ENCODE results near the gene TRPM5.

TRPM5 gene

DNA sequence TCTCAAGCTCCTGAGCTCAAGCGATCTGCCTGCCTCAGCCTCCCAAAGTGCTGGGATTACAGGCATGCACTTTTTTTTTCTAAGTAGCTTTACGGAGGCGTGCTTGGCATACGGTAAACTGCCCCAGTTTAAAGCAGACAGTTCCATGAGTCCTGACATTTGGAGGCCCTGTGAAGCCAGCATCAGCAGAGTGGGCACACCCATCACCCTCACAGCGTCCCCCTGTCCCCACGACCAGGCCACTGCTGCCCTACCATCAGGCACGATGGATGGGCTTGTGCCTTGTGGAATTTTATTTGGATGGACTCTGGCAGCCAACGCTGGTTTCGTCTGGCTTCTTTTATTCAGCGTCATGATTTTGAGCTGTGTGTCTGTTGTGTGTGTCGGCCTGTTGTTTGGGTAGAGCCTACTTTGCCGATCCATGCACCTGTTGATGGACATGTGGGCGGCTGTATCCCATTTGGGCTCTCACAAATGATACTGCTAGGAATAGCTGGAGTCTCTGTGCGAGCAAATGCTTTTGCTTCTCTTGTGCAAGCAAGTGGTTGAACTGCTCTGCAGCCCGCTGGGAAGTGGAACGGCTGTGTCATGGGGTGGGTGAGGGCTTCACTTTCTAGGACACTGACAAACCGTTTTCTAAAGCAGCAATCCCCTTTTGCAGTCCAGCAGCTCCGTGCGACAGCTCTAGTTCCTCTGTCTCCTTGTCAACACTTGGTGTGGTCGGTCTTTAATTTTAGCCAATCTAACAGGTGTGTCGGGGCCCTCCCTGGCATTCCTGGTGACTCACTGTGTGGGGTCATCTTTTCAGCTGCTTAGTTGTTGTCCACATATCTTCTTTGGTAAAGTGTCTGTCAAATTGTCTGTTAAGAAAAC is 24.3 kb upstream of the TRPM5 start:
- DNase-seq: no peak

GRCh38 chr11:2467695-2468055 is 23.4 kb upstream of the TRPM5 start:
- no peak for DNase-seq

DNA sequence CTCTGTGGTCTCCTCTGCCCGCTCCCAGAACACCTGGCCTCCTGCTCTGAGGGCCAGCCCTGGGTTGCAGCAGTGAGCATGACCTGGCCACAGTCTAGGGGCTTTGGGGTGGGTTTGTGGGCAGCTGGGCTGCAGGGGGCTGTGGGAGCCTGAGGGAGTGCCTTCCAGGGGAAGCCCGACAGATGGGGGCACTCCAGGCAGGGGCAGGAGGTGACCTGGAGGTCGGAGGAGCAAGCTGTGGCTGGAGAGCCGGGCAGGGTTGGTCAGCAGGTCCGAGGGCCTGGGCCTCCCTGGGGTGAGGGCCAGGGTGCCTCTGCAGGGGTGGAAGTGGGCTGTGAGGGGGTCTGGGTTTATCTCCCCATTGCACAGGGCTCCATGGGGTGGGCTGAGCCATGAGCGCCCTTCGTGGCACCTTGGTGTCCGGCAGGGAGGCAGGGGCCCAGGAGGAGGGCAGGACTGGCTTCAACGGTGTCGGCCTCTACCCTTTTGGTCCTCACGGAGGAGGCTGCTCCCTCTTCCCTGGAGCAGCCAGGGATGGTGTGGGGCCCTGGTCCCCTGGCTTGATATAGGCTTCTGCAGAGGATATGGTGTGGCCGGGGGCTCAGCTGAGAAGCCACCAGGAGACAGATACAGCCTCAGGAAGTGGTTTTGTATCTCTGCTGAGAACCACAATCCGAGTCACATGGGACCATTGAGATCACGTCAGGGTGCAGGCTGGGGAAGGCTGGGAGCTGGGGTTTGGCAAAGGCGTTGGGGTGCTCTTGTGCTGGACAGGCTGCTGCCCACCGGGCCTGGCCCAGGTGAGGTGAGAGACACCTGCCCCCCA is 22.8 kb upstream of the TRPM5 start:
- no peak for DNase-seq

- no peak for DNase-seq
Measured at GRCh38 chr11:2466069-2466801, 21.9 kb upstream of the TRPM5 start.

GRCh38 chr11:2465202-2466068 is 21.1 kb upstream of the TRPM5 start:
- no peak for DNase-seq

DNA sequence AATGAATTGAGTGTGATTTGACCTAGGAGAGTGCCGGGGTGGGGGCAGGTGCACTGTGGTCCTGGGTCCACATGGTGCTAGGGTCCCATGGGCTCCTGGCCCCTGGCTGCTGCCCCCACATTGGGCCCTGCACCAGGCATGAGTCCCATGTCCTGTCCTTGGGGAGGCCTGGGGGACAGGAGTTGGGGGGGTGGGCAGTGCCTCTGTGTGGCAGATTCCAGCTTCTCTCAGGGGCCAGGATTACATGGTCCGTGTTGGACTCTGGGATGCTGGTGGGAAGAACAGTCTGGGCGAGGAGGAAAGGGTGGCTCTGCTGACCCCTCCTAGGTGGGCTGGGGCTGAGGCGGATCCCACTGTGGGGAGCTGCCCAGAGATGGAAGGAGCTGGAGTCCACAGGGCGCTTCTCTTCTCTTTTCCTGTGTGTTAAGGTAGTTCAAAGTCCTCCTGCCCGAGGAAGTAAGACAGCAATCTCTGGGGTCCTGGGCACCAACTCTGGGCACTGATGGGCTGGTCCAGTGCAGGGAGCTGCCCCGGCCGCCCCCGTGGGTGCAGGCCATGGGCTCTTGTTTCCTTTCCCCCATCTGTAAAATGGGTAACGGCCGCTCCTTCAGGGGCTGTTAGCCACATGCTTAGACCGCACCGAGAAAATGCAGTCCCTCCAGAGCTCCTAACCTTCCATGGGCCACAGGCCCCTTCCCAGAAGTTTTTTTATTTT is 20.3 kb upstream of the TRPM5 start:
- DNase-seq: no peak

DNA sequence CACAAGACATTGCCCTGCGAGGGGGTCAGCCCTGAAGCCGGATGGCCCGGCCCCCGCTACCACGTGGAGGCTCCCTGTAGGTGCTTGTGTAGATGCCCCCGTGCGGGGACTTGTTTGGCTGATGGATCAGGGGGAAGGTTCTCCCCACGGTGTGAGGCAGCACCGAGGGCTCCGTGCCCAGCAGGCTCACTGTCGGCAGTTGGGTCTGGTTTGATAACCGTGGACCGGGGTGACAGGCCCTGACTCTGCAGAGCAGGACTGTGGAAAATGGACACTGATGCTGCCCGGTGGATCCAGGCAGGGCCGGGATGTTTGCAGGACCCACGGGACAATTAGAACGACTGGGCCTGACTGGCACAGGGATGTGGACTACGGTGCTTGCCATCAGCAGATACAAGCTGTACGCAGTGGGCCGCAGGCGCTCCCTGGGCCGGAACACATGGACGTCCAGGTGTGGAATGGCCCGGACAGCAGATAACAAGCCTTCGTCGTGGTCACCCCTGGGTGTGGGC is 19.5 kb upstream of the TRPM5 start:
- no peak for DNase-seq

DNA sequence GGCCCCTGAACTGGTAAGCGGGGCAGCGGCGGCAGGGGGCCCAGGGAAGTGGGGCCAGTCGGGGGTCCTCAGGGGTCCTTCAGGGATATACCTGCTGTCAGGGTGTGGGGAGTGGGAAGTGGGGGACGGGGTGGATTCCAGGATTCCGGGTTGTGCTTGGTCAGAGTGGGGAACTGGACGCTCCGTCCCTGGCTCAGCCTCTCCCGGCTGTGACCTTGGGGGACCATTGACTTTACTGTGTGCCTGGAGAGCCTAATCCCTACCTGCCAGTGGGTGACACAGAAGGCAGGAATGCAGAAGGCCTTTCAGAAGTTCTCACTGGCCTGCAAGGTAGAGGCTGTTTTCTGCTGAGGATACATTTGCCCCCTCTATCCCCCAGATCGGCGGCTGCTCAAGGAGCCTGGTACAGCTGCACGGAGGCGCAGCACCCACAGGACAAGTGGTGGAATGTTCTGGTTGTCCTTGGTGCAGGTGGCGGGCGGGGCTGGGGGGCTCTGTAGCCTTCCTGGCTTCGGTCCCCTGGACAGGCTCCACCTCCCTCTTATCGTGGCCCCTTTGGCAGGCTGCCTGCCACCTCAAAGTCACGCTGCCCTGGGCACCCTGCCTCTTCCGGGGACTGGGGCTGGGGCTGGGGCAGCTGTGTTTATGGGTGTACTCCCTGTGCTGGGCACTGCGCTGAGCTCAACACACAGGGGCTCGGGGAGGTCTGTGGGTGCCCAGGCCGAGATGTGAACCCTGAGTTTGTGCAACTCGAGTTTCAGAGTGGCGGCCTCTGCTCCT is 18.9 kb upstream of the TRPM5 start:
- no peak for DNase-seq

GRCh38 chr11:2462543-2462985 is 18.2 kb upstream of the TRPM5 start:
- DNase-seq: no peak

GRCh38 chr11:2461956-2462542 is 17.7 kb upstream of the TRPM5 start:
- DNase-seq: no peak

GRCh38 chr11:2461253-2461955 is 17.1 kb upstream of the TRPM5 start:
- DNase-seq: no peak

- DNase-seq: no peak
Measured at GRCh38 chr11:2460540-2461252, 16.4 kb upstream of the TRPM5 start.

DNA sequence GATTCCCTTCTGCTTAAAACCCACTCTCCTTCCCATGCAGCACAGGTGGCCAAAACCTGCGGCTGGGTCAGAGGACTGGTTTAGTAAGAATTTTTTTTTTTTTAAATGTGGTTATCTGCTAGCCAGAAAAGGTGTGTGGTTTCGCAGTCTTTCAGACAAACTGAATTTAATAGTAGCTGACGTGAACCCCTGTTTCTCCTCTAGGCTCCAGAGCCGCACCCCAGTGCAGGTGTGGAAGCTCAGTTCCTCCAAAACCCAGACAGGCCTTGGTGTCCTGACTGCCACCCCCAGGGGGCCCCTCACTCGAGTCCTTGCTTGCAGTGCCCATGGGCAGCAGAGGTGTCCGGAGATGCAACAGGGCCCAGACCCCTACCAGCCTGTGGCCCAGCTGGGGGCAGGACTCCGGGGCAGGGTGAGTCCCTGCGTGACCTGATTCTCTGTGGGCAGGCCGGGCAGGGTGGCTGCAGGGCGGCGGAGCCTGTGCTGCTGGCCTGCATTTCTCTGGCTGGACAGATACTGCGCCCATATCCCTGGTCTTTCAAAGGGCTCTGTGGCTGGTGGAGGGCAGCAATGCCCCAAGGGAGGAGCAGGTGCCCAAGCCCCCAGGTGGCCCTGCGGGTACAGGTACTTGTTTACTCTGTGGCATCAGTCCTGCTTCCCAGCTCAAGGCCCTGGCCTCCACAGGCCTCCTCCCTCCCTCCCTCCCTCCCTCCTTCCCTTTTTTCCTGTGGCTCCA is 15.7 kb upstream of the TRPM5 start:
- DNase-seq: no peak

- no peak for DNase-seq
Measured at GRCh38 chr11:2459016-2459725, 14.9 kb upstream of the TRPM5 start.

GRCh38 chr11:2458321-2458720 is 14.0 kb upstream of the TRPM5 start:
- no peak for DNase-seq

GRCh38 chr11:2453436-2453835 is 9.1 kb upstream of the TRPM5 start:
- no peak for DNase-seq

GRCh38 chr11:2452321-2453012 is 8.2 kb upstream of the TRPM5 start:
- no peak for DNase-seq

All from EL (cell line).